SK-N-SH treated with all-trans-retinoic acid at 6 μM for 48 hours (cell line): ENCODE results near the gene EP400.

ENCODE experiments used
- ATAC-seq: fragments of 200-7000 bp; cut with Tn5 transposase; 3 replicates; pipeline ENCODE4 v1.9.1; 2020; ENCODE audit warnings: mild to moderate bottlenecking, moderate library complexity
- ARNTL ChIP-seq: fragments of 450-650 bp; formaldehyde crosslinking; IDR thresholded peaks from 2 replicates; pipeline ENCODE4 v1.5.0; 2020; ENCODE audit warnings: low read depth, mild to moderate bottlenecking, moderate library complexity, borderline replicate concordance
- BACH2 ChIP-seq: fragments of 250-450 bp; sonication (Bioruptor Pico); IDR thresholded peaks from 2 replicates; pipeline ENCODE4 v1.9.0; 2021; ENCODE audit warnings: mild to moderate bottlenecking, borderline replicate concordance
- CSDC2 ChIP-seq: fragments of 250-450 bp; sonication (Bioruptor Pico); IDR thresholded peaks from 2 replicates; pipeline ENCODE4 v1.5.0; 2020; ENCODE audit warnings: mild to moderate bottlenecking, moderate library complexity
- ESRRG ChIP-seq: fragments of 250-450 bp; sonication (Bioruptor Pico); IDR thresholded peaks from 2 replicates; pipeline ENCODE4 v1.6.1; 2021; ENCODE audit warnings: mild to moderate bottlenecking
- GLIS3 ChIP-seq: fragments of 250-450 bp; sonication (Bioruptor Pico); IDR thresholded peaks from 2 replicates; pipeline ENCODE4 v1.5.0; 2020; ENCODE audit warnings: mild to moderate bottlenecking, moderate library complexity
- ISL1 ChIP-seq: fragments of 250-450 bp; sonication (Bioruptor Pico); IDR thresholded peaks from 2 replicates; pipeline ENCODE4 v2.1.2; 2022; ENCODE audit warnings: mild to moderate bottlenecking, moderate library complexity
- OSR1 ChIP-seq: fragments of 250-450 bp; sonication (Bioruptor Pico); IDR thresholded peaks from 2 replicates; pipeline ENCODE4 v1.8.0; 2022; ENCODE audit warnings: moderate library complexity, mild to moderate bottlenecking, inconsistent platforms
- PPARA ChIP-seq: fragments of 250-450 bp; sonication (Bioruptor Pico); IDR thresholded peaks from 2 replicates; pipeline ENCODE4 v1.5.0; 2020; ENCODE audit warnings: mild to moderate bottlenecking, borderline replicate concordance
- RARB ChIP-seq: fragments of 250-450 bp; sonication (Bioruptor Pico); IDR thresholded peaks from 2 replicates; pipeline ENCODE4 v1.8.0; 2021; ENCODE audit warnings: mild to moderate bottlenecking, moderate library complexity
- TCF4 ChIP-seq: fragments of 250-450 bp; sonication (Bioruptor Pico); IDR thresholded peaks from 2 replicates; pipeline ENCODE4 v1.8.0; 2021; ENCODE audit warnings: mild to moderate bottlenecking, moderate library complexity, borderline replicate concordance
- TOX ChIP-seq: fragments of 250-450 bp; sonication (Bioruptor Pico); IDR thresholded peaks from 2 replicates; pipeline ENCODE4 v1.8.0; 2021; ENCODE audit warnings: mild to moderate bottlenecking, moderate library complexity, borderline replicate concordance
- ZC3H10 ChIP-seq: fragments of 250-450 bp; sonication (Bioruptor Pico); IDR thresholded peaks from 2 replicates; pipeline ENCODE4 v1.5.1; 2021; ENCODE audit warnings: mild to moderate bottlenecking, moderate library complexity
- ZFP3 ChIP-seq: fragments of 250-450 bp; sonication (Bioruptor Pico); IDR thresholded peaks from 2 replicates; pipeline ENCODE4 v1.5.0; 2020; ENCODE audit warnings: mild to moderate bottlenecking, moderate library complexity
- ZFP30 ChIP-seq: fragments of 450-650 bp; formaldehyde crosslinking; IDR thresholded peaks from 2 replicates; pipeline ENCODE4 v1.5.0; 2022; ENCODE audit warnings: mild to moderate bottlenecking, moderate library complexity
- ZNF565 ChIP-seq: fragments of 450-650 bp; formaldehyde crosslinking; conservative IDR thresholded peaks from 2 replicates; pipeline ENCODE4 v1.5.0; 2020; ENCODE audit warnings: low read depth, mild to moderate bottlenecking, moderate library complexity
- ZNF70 ChIP-seq: fragments of 450-650 bp; formaldehyde crosslinking; IDR thresholded peaks from 2 replicates; pipeline ENCODE4 v1.5.0; 2020; ENCODE audit warnings: mild to moderate bottlenecking, moderate library complexity
- ZNF8 ChIP-seq: fragments of 450-650 bp; formaldehyde crosslinking; IDR thresholded peaks from 2 replicates; pipeline ENCODE4 v1.5.0; 2020; ENCODE audit warnings: mild to moderate bottlenecking, moderate library complexity
- TF ChIP-seq, protein P1 (sequence below): fragments of 250-450 bp; sonication (Bioruptor Pico); IDR thresholded peaks from 2 replicates; pipeline ENCODE4 v1.5.0; 2020; ENCODE audit warnings: mild to moderate bottlenecking, moderate library complexity
- TF ChIP-seq, protein P2 (sequence below): fragments of 250-450 bp; sonication (Bioruptor Pico); IDR thresholded peaks from 2 replicates; pipeline ENCODE4 v1.5.1; 2020; ENCODE audit warnings: low read depth, mild to moderate bottlenecking, moderate library complexity
- TF ChIP-seq, protein P3 (sequence below): fragments of 250-450 bp; sonication (Bioruptor Pico); IDR thresholded peaks from 2 replicates; pipeline ENCODE4 v1.8.0; 2021; ENCODE audit warnings: low read depth, mild to moderate bottlenecking, moderate library complexity, borderline replicate concordance
- TF ChIP-seq, protein P4 (sequence below): fragments of 250-450 bp; sonication (Bioruptor Pico); IDR thresholded peaks from 2 replicates; pipeline ENCODE4 v1.8.0; 2020; ENCODE audit warnings: mild to moderate bottlenecking, moderate library complexity, borderline replicate concordance
- TF ChIP-seq, protein P5 (sequence below): fragments of 250-450 bp; sonication (Bioruptor Pico); IDR thresholded peaks from 2 replicates; pipeline ENCODE4 v1.5.1; 2021; ENCODE audit warnings: mild to moderate bottlenecking, moderate library complexity

Gene EP400

DNA sequence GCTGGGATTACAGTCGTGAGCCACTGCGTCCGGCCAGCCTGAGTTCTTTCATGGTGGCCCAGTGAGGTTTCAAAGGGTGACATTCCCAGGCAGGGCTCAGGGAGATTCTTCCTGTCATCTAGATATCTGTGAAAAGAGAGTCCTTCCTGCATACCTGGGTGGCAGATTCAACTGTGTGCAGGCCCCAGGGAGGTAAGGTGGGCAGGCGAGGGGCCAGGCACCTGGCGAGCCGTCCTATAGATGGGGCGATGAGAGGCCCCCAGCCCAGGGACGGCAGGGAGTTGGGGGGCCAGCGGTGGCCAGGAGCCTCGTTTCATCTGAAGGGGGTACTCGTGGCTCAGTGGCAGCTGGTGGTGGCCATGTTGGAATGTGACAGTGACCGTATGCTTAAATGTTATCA lies 7.1 kb upstream of the EP400 start:
- no peak for ATAC-seq
- TF ChIP-seq RARB (CRISPR knock-in tag) (no peak), BACH2 (CRISPR knock-in tag) (no peak)
- TF ChIP-seq, all 23 proteins: peak for 0

DNA sequence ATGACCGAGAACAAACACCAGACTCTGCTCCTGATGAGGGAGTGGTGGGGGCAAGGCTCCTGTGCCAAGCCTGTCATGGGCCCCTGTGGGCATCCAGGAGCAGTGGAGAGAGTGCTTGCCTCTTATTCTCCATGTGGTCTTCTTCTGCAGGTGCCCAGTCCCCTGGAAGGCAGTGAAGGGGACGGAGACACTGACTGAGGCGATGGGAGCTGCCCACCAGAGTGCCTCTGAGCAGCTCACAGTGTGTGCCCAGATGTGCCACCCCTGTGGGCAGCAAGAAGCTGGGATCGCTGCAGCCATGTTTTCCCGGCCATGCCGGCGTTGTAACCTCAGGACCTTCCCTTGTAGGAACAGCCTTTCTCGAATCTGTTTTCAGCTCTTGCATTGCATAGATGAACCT lies 6.4 kb upstream of the EP400 start:
- ATAC-seq: no peak
- TF ChIP-seq ZNF565 (CRISPR knock-in tag) (no peak), ZNF8 (CRISPR knock-in tag) (no peak), CSDC2 (CRISPR knock-in tag) (no peak), GLIS3 (CRISPR knock-in tag) (no peak), RARB (CRISPR knock-in tag) (no peak), ZFP30 (CRISPR knock-in tag) (no peak), ZFP3 (CRISPR knock-in tag) (no peak), BACH2 (CRISPR knock-in tag) (no peak), ZC3H10 (CRISPR knock-in tag) (no peak), TCF4 (no peak), ISL1 (no peak), ESRRG (CRISPR knock-in tag) (no peak), PPARA (no peak), ZNF70 (CRISPR knock-in tag) (no peak)
- TF ChIP-seq, protein P1, sequence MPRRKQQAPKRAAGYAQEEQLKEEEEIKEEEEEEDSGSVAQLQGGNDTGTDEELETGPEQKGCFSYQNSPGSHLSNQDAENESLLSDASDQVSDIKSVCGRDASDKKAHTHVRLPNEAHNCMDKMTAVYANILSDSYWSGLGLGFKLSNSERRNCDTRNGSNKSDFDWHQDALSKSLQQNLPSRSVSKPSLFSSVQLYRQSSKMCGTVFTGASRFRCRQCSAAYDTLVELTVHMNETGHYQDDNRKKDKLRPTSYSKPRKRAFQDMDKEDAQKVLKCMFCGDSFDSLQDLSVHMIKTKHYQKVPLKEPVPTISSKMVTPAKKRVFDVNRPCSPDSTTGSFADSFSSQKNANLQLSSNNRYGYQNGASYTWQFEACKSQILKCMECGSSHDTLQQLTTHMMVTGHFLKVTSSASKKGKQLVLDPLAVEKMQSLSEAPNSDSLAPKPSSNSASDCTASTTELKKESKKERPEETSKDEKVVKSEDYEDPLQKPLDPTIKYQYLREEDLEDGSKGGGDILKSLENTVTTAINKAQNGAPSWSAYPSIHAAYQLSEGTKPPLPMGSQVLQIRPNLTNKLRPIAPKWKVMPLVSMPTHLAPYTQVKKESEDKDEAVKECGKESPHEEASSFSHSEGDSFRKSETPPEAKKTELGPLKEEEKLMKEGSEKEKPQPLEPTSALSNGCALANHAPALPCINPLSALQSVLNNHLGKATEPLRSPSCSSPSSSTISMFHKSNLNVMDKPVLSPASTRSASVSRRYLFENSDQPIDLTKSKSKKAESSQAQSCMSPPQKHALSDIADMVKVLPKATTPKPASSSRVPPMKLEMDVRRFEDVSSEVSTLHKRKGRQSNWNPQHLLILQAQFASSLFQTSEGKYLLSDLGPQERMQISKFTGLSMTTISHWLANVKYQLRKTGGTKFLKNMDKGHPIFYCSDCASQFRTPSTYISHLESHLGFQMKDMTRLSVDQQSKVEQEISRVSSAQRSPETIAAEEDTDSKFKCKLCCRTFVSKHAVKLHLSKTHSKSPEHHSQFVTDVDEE (CRISPR knock-in tag): no peak
- TF ChIP-seq, protein P2, sequence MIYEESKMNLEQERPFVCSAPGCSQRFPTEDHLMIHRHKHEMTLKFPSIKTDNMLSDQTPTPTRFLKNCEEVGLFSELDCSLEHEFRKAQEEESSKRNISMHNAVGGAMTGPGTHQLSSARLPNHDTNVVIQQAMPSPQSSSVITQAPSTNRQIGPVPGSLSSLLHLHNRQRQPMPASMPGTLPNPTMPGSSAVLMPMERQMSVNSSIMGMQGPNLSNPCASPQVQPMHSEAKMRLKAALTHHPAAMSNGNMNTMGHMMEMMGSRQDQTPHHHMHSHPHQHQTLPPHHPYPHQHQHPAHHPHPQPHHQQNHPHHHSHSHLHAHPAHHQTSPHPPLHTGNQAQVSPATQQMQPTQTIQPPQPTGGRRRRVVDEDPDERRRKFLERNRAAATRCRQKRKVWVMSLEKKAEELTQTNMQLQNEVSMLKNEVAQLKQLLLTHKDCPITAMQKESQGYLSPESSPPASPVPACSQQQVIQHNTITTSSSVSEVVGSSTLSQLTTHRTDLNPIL: no peak
- TF ChIP-seq, protein P3, sequence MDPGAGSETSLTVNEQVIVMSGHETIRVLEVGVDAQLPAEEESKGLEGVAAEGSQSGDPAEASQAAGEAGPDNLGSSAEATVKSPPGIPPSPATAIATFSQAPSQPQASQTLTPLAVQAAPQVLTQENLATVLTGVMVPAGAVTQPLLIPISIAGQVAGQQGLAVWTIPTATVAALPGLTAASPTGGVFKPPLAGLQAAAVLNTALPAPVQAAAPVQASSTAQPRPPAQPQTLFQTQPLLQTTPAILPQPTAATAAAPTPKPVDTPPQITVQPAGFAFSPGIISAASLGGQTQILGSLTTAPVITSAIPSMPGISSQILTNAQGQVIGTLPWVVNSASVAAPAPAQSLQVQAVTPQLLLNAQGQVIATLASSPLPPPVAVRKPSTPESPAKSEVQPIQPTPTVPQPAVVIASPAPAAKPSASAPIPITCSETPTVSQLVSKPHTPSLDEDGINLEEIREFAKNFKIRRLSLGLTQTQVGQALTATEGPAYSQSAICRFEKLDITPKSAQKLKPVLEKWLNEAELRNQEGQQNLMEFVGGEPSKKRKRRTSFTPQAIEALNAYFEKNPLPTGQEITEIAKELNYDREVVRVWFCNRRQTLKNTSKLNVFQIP (CRISPR knock-in tag): no peak
- TF ChIP-seq, protein P4, sequence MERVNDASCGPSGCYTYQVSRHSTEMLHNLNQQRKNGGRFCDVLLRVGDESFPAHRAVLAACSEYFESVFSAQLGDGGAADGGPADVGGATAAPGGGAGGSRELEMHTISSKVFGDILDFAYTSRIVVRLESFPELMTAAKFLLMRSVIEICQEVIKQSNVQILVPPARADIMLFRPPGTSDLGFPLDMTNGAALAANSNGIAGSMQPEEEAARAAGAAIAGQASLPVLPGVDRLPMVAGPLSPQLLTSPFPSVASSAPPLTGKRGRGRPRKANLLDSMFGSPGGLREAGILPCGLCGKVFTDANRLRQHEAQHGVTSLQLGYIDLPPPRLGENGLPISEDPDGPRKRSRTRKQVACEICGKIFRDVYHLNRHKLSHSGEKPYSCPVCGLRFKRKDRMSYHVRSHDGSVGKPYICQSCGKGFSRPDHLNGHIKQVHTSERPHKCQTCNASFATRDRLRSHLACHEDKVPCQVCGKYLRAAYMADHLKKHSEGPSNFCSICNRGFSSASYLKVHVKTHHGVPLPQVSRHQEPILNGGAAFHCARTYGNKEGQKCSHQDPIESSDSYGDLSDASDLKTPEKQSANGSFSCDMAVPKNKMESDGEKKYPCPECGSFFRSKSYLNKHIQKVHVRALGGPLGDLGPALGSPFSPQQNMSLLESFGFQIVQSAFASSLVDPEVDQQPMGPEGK (CRISPR knock-in tag): no peak
- TF ChIP-seq, protein P5, sequence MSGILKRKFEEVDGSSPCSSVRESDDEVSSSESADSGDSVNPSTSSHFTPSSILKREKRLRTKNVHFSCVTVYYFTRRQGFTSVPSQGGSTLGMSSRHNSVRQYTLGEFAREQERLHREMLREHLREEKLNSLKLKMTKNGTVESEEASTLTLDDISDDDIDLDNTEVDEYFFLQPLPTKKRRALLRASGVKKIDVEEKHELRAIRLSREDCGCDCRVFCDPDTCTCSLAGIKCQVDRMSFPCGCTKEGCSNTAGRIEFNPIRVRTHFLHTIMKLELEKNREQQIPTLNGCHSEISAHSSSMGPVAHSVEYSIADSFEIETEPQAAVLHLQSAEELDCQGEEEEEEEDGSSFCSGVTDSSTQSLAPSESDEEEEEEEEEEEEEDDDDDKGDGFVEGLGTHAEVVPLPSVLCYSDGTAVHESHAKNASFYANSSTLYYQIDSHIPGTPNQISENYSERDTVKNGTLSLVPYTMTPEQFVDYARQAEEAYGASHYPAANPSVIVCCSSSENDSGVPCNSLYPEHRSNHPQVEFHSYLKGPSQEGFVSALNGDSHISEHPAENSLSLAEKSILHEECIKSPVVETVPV (CRISPR knock-in tag): no peak

DNA sequence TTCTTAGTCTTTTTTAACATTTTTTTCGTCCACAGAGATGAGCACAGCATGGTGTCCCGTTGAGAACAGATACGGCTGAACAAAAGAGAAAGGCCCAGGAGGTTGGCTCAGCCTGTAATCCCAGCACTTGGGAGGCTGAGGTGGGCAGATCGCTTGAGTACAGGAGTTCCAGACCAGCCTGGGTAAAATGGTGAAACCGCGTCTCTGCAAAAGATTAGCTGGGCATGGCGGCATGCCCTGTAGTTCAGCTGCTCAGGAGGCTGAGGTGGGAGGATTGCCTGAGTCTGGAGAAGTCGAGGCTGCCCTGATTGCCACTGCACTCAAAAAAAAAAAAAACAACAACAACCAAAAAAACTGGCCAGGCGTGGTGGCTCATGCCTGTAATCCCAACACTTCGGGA lies 5.9 kb upstream of the EP400 start:
- no peak for ATAC-seq
- no peak for TF ChIP-seq ZFP30 (CRISPR knock-in tag)
- no peak for TF ChIP-seq ARNTL (CRISPR knock-in tag)
- TF ChIP-seq BACH2 (CRISPR knock-in tag): no peak
- TF ChIP-seq CSDC2 (CRISPR knock-in tag): no peak
- TF ChIP-seq, protein P2: no peak
- no peak for TF ChIP-seq TOX (CRISPR knock-in tag)
- no peak for TF ChIP-seq GLIS3 (CRISPR knock-in tag)
- TF ChIP-seq, protein P4 (CRISPR knock-in tag): no peak
- TF ChIP-seq ESRRG (CRISPR knock-in tag): no peak
- TF ChIP-seq ISL1: no peak
- TF ChIP-seq ZNF565 (CRISPR knock-in tag): no peak
- TF ChIP-seq OSR1 (CRISPR knock-in tag): no peak
- no peak for TF ChIP-seq ZFP3 (CRISPR knock-in tag)
- TF ChIP-seq RARB (CRISPR knock-in tag): no peak
- TF ChIP-seq PPARA: no peak
- TF ChIP-seq, protein P3 (CRISPR knock-in tag): no peak
